Measurements from ENCODE around the gene BICDL2.
"Not testable (repeated sequence)": the region's sequence is repeated elsewhere in the genome, so short reads cannot be mapped to it uniquely, and the experiment has no call there.

Gene BICDL2

DNA sequence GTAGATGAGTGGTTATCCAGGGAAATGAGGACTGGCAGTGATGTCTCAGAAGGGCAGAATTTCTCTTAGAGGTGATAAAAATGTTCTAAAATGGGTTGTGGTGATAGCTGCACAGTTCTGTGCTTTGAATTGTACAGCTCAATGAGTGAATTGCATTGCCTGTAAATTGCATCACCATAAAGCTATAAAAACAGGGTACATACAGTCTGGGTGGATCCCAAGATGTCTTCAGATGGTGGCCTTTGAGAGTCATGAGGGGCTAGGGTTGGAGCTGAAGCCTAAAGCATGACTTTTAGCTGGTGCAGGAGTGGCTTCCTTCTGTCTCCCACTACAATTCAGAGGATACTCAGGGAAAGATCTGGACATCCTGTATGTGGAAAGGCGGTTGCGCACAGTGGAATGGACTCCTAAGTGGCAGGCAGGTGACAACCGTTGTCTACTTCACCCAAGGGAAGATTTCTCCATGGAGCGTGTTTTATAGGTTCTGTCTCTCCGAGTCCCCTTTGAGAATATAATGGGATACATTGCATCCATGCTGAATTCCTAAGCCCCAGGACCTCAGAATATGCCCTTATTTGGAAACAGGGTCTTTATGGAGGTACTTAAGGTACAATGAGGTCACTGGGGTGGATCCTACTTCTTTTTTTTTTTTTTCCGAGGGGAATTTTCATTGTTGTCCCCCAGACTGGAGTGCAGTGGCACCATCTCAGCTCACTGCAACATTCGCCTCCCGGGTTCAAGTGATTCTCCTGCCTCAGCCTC, 27.1 kb upstream of the BICDL2 start:
- DNase-seq (ENCODE audit: low read depth) = no peak

DNA sequence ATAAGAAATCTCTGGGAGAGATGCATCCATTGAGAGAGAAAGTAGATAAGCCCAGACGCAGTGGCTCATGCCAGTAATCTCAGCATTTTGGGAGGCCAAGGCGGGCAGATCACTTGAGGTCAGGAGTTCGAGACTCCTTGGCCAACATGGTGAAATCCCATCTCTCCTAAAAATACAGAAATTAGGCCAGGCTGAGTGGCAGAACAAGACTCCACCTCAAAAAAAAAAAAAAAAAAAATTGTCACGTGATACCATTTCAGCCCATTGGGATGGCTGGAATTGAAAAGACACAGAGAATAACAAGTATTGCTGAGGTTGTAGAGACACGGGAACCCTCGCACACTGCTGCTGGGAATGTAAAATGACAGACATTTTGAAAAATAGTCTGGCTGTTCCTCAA, 25.8 kb upstream of the BICDL2 start:
- DNase-seq (ENCODE audit: low read depth) = no peak

DNA sequence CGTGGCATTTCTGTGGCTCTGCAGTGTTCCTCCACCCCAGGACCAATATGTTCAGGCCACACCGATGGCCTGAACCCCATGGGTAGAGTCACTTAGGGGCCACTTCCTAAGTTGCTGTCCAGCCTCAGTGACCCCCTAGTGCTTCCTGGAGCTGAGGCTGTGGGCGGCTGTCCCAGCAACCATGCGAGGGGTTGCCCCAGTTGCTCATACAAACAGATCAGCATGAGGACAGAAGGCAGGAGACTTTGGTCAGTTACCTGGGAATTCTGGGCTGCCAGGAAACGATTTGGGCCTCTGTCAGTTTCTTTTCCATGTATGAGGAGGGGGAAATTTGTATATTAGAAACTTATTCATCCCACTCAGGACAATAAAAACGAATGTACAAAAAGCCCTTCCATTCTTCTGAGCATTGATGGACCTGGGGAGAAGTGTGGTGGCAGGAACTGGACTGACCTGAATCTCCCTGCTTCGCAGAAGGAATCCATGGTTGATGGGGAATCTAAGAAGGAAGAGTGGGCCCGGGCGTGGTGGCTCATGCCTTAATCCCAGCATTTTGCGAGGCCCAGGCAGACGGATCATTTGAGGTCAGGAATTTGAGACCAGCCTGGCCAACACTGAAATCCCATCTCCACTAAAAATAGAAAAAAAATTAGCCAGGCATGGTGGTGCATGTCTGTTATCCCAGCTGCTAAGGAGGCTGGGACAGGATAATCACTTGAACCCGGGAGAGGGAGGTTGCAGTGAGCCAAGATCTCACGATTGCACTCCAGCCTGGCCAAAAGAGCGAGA, 23.8 kb upstream of the BICDL2 start:
- DNase-seq (ENCODE audit: low read depth) = no peak

DNA sequence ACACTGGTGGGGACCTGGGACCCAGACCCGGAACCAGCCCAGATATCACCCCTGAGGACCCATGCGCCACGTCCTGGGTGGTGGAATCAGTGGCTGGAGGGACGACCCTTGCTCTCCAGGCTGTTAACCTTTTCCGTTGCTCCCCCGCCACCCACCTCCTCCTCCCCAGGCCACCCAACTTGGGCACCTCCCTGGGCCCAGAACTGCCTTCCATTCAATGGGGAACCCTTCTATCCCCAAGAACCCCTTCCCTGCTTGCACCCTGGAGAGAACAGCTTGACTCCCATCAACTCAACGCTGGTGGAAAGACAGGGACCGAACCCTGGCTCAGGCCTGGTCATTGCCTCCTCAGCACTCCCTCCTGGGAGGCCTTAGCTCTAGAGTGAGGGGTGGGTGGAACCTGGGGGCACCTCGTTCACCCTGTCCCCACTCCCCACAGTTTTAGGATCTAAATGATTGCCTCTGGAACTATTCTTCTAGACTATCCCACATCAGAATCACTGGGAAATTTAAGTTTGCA, 23.0 kb upstream of the BICDL2 start:
- no peak for DNase-seq (ENCODE audit: low read depth)

DNA sequence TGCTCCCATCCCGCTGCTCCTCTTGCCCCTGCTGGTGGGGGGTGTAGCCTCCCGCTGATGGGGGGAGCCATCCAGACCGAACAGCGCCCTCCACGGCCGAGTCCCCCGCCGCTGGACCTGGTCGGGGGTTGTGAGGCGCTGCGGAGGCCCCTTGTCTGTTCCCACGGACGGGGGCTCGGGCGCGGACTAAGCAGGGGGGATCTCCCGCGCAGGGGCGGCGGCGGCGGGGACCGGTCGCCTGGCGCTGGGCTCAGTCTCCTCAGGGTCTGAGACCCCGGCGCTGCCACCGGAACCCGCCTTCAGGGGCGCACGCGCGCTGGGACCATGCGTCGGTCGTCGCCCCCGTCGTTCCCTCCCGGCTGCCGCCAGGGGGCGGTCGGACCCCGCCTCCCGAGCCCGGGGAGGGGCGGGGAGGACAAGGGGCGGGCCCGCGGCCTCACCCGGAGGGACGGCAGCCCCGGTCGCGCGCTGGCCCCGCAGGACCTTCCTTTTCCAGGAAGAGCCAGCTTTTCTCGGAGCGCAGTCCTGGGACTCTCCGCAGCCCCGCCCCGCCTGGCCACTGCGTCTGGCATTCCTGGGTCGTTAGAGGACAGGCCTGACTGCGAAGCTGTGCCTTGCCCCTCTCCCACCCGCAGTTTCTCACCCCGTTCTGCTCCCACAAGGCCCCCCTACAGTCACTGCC, 22.4 kb upstream of the BICDL2 start:
- peak; percentile 74 for DNase-seq (ENCODE audit: low read depth)

DNA sequence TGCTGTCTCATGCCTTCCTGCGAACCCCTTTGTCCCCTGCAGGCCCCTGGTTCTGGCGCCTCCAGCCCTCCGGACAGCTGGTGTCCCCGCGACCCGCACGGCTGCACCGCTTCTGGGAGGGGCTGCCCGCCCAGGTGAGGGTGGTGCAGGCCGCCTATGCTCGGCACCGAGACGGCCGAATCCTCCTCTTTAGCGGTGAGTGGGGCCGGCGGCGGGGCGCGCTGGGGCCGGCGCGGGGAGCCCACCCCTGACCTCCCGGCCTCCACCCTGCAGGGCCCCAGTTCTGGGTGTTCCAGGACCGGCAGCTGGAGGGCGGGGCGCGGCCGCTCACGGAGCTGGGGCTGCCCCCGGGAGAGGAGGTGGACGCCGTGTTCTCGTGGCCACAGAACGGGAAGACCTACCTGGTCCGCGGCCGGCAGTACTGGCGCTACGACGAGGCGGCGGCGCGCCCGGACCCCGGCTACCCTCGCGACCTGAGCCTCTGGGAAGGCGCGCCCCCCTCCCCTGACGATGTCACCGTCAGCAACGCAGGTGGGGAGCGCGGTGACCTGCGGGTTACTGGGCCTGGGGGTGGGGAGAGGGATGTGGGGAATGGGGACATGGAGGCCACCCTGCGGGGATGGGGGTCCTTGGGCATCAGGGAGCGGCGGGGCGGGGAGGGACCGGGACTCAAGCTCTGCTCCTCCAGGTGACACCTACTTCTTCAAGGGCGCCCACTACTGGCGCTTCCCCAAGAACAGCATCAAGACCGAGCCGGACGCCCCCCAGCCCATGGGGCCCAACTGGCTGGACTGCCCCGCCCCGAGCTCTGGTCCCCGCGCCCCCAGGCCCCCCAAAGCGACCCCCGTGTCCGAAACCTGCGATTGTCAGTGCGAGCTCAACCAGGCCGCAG, 21.6 kb upstream of the BICDL2 start:
- no peak for DNase-seq (ENCODE audit: low read depth)

DNA sequence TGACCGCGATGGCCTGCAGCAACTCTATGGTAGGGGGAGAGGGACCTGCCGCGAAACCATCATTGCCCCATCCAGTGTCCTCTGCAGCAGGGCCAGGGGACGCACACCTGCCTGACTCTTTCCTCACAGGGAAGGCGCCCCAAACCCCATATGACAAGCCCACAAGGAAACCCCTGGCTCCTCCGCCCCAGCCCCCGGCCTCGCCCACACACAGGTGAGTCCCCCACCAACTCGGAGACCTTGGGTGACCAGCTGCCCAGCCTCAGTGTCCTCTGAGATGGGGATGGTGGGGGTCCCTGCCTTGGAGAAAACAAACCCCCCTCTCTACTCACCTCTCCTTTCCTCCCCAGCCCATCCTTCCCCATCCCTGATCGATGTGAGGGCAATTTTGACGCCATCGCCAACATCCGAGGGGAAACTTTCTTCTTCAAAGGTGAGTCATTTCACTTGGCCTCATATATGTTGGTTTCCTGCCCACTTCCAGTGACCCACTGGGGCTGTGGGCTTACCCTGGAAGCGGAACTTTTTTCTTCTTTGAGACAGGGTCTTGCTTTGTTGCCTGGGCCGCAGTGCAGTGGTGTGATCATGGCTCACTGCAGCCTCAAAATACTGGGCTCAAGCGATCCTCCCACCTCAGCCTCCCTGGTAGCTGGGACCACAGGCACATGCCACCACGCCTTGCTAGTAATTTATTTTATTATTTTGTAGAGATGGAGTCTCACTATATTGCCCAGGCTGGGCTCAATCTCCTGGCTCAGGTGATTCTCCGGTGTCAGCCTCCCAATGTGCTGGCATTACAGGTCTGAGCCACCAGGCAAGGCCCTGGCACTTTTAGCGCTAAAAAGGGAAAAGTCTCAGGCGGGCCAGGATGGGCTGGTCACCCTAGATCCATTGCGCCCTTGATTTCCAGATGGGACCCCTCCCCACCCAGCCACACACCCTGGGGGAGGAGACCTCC, 20.7 kb upstream of the BICDL2 start:
- no peak for DNase-seq (ENCODE audit: low read depth)

DNA sequence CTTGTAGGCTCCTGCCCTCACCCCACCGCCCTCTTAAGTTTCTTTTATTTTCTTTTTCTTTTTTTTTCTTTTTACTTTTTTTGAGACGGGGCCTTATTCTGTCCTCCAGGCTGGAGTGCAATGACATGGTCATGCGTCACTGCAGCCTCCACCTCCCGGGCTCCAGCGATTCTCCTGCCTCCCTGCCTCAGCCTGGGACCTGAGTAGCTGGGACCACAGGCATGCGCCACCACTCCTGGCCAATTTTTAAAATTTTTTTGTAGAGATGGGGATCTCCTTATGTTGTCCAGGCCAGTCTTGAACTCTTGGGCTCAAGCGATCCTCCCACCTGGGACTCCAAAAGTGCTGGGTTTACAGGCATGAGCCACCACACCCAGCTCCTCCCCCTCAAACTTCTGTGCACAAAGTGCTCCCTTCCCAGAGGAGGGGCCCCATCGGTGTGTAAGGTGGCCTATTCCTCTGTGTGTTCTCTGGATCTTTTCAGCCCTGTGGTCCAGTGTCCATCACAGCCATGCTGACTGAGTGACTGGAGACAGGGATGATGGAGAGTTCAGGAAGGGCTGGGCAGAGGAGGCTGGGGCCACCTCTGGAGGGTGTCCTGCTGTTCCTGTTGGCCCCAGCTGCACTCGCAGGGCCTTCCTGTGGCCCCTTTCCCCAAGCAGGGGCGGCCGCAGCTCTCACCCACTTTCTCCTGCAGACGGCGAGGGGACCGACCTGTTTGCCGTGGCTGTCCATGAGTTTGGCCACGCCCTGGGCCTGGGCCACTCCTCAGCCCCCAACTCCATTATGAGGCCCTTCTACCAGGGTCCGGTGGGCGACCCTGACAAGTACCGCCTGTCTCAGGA, 19.8 kb upstream of the BICDL2 start:
- no peak for DNase-seq (ENCODE audit: low read depth)

DNA sequence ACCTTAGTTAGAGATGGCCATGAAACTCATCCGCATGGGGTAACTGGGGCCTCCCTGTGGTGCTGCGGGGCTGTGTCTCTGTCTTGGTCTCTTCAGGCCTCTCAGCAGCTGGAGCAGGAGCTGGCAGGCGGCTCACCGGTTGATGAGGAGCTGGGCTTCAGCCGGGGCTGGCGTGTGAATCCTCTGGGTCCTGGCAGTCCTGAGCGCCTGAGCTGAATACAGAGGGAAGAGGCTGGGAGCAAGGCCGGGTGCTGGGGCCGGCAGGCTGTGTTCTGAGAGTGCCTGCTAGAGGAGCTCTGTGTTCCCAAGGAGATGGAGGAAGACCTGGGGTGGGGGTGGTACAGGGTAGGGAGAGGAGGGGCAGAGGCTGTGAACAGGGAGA, 19.0 kb upstream of the BICDL2 start:
- DNase-seq (ENCODE audit: low read depth) = not testable (repeated sequence)

DNA sequence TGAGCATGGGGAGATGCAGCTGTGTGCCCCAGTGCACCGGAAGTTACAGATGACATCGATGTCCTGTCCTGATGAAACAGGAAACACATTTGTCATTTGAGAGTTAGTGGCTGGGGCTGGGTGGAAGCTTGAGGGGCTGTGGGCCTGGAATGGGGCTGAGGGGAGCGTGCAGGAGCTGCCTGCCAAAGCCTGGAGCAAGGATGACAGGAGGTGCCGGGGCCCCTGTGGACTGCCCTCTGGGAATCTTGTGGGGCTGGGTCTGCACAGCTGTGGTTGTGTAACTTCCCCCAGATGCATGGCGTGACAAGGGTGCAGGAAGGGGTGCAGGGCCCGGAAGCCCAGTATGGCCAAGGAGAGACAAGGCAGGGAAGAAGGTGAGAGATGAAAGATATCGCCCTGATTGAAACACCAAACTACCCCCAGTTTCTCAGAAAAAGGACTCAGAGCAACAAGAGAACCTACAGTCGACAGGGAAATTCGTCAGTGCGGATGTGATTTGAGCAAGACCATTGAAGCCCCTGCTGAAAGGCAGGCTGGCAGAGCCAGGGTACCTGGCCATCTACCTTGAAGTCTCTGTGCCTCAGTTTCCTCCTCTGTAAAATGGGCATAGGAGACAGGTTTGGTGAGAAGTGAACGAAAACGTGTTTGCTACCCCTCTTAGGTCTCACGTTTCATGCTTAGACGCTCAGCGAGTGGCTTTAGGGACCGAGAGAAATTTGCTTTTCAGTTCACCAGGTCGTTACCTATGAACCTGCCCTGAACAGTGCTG, 18.4 kb upstream of the BICDL2 start:
- DNase-seq (ENCODE audit: low read depth) = no peak

DNA sequence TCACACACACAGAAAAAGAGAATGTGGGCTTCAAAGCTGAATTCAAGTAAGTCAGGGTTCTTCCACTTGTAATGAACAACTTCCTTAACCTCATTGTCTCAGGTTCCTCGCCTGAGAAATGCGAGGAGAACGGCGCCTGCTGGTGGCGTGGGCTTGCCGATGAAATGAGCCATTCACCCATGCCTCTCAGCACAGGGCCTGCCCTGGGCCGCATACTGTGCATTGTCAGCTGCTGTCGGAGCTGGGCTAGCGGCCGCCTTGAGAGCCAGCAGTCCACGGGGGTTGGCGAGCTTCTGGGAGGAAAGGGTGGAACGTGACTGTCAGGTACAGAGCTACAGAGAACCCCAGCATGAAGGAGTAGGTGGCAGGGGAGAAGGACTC, 16.6 kb upstream of the BICDL2 start:
- DNase-seq (ENCODE audit: low read depth) = not testable (repeated sequence)

DNA sequence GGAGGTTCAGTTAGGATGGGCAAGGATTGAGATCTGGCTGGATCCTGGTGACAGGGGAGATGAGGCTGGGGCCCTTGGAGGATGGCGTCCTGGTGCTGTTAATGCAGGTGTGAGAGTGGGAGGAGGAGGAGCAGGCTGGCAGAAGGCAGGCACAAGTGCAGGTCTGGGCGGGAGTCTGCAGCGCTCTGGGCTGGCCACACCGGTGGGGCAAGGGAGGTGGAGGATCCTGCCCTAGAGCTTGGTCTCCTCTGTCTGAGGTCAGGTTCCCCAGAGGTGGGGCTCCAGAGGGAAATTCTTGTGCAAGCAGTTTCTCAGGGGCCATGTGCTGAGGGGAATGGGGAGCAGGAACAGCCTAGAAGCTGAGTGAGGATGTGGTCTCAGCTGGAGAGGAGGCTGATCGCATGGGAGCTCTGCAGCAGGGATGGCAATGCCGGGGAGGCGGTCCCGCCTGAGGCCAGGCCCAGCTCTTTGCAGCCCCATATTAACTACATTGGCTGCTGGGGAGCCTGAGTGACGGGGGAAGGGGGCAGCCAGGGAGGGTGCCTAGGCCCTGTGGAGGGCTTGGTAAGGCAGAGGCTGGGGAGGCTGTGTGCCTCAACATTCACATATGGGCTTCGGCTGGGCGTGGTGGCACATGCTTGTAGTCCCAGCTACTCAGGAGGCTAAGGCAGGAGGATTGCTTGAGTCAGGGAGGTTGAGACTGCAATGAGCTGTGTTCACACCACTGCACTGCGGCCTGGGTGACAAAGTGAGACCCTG, 16.0 kb upstream of the BICDL2 start:
- not testable (repeated sequence) for DNase-seq (ENCODE audit: low read depth)

DNA sequence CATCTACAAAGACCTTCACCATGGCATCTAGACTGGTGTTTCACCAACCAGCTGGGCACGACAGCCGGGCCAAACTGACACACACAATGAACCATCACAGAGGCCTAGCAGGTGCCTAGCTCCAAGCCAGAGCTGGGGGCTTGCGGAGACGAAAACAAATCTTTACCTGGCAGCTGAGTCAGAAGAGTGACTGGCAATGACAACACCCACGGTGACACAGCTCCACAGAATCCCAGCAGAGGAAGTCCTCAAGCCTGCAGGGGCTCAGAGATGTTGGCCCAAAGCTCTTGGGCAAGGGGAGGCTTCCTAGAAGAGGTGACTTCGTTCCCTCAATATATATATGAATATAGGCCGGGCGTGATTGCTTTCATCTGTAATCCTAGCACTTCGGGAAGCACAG, 14.8 kb upstream of the BICDL2 start:
- no peak for DNase-seq (ENCODE audit: low read depth)

DNA sequence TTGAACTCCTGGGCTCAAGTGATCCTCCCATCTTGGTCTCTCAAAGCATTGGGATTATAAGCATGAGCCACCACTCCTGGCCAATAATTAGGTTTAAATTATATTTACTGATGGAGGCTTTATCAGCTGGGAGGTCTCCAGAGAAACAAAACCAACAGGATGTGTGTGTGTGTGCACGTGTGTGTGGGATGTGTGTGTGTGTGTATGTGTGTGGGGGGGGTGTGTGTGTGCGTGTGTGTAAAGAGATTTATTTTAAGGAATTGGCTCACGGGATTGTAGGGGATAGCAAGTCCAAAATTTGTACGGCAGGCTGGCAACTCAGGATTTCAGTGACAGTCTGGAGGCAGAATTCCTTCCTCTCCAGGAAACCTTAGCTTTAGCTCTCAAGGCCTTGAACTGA, 14.3 kb upstream of the BICDL2 start:
- no peak for DNase-seq (ENCODE audit: low read depth)

DNA sequence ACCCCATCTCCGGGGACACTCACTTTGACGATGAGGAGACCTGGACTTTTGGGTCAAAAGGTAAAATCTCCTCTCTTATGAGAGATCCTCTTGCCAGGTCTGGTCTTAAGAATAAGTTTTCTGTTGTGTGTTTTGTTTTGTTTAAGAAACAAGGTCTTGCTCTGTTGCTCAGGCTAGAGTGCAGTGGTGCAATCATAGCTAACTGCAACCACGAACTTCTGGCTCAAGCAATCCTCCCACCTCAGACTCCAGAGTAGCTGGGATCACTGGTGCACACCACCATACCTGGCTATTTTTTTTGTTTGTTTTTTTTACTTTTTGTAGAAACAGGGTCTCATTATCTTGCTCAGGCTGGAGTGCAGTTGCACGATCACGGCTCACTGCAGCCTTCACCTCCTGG, 13.7 kb upstream of the BICDL2 start:
- no peak for DNase-seq (ENCODE audit: low read depth)

DNA sequence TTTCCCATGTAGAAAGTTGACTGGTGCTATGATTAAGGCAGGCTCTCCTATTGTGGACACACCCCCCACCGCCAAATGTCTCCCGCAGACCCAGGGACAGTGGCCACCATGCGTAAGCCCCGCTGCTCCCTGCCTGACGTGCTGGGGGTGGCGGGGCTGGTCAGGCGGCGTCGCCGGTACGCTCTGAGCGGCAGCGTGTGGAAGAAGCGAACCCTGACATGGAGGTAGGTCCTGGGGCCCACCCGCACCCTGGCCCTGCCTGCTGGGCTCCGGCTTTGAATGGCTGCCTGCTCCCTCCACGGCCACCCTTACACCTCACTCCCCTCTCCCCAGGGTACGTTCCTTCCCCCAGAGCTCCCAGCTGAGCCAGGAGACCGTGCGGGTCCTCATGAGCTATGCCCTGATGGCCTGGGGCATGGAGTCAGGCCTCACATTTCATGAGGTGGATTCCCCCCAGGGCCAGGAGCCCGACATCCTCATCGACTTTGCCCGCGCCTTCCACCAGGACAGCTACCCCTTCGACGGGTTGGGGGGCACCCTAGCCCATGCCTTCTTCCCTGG, 13.3 kb upstream of the BICDL2 start:
- no peak for DNase-seq (ENCODE audit: low read depth)

DNA sequence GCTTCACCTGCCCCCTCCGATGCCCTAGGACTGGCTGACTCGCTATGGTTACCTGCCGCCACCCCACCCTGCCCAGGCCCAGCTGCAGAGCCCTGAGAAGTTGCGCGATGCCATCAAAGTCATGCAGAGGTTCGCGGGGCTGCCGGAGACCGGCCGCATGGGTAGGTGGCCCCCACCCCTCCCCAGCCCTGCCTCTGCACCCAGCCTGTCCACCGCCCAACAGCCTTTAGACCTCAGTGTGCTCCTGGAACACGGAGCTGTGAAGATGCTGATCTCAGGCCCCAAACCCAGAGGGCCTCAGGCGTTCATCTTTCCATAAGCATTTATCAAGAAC, 10.6 kb upstream of the BICDL2 start:
- no peak for DNase-seq (ENCODE audit: low read depth)

Measured in GM04504 (cell line).